Activated T-cell treated with anti-CD3 and anti-CD28 coated beads, Interleukin-2, amount 50 U/mL, for 1 hour (primary cell): Measurements from ENCODE around the gene SMAD1.
"Not testable (repeated sequence)": the region's sequence is repeated elsewhere in the genome, so short reads cannot be mapped to it uniquely, and the experiment has no call there.

ENCODE experiments used
- DNase-seq: peaks from one replicate; pipeline ENCODE4 v3.0.0-alpha.2; 2020

The SMAD1 gene

DNA sequence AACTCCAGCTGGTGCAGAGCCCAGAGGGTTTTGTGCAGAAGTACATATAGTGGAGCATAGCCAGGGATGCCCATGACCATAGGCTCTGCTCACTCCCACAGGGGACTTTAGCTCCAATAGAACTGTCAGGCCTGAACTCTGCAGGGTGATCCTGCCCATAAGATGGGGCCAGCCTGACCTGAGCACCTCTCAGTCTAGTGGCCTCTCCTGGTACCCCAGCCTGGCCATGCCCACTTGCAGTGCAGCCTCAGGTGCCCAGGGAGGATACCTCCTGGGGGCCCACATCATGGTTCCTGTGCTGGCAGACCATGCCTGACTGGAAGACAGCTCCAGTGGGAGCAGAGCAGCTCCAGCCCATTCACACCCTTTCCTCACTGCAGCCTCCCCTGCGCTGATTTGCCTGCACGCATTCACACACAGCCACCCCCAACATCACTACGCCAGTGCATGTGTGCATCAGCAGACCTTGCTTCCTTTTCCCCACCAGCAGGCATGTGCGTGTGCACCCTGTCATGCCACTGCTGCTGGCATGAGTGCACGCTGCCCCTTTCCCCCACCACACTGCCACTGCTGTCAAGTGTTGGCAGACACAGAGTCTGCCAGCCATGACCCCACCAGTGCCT is 84.5 kb downstream of the SMAD1 start:
- DNase-seq: no peak

GRCh38 chr4:145566768-145567167 is 85.1 kb downstream of the SMAD1 start:
- no peak for DNase-seq

DNA sequence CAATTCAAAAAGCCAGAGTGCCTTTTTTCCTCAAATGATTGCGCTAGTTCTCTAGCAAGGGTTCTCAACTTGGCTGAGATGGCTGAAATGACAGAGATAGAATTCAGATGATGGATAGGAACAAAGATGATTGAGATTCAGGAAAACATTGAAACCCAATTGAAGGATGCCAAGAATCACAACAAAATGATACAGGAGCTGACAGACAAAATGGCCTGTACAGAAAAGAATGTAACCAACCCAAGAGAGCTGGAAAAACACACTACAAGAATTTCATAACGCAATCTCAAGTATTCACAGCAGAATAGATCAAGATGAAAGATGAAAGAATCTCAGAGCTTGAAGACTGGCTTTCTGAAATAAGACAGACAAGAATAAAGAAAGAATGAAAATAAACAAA is 85.9 kb downstream of the SMAD1 start:
- no peak for DNase-seq

DNA sequence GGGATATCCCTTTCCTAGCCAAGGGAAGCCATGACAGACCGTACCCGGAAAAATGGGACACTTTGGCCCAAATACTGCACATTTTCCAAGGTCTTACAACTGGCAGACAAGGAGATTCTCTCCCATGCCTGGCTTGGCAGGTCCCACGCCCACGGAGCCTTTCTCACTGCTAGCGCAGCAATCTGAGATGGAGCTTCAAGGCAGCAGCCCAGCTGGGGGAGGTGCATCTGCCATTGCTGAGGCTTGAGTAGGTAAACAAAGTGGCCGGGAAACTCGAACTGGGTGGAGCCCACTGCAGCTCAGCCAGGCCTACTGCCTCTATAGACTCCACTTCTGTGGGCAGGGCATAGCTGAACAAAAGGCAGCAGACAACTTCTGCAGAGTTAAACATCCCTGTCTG is 92.9 kb downstream of the SMAD1 start:
- not testable (repeated sequence) for DNase-seq

- DNase-seq: no peak
These were observed 99.3 kb downstream of the SMAD1 start for GRCh38 chr4:145580906-145581305.

DNA sequence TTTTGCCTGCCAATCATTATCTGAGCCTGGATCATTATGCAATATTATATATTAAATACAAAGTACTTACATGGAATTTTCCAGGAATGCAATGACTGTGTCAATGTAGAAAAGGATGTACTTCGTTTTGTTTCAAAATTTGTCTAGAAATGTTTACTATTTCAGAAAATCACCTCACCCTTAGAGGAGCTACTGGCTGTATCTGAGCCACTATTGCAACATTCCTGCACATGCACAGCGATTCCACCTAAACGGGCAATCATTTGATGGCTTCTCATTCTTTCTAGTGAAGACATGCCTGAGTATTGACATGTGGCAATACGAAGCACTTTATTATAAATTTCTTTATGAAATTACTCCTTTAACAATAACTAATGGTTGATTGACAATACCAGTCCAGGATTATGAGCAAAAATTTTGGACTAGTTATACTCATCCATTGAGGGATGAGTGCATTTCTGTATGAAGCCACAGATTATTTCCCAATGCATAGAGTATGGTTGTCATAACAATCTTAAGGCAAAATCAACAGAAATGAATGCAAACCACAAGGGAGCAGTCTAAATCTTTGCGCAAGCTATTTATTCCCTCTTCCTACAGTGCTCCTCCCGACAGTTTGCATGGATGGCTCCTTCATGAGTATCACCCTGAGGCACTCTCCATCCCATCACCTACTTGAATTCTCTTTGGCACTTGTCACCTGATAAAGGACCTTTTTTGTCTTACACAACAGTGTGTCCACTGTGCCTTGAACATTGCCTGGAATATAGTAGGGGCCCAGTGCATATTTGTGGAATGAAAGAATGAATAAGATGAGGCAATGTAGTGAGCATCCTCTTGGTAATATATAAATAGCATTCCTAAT is 101.8 kb downstream of the SMAD1 start:
- DNase-seq: no peak

DNA sequence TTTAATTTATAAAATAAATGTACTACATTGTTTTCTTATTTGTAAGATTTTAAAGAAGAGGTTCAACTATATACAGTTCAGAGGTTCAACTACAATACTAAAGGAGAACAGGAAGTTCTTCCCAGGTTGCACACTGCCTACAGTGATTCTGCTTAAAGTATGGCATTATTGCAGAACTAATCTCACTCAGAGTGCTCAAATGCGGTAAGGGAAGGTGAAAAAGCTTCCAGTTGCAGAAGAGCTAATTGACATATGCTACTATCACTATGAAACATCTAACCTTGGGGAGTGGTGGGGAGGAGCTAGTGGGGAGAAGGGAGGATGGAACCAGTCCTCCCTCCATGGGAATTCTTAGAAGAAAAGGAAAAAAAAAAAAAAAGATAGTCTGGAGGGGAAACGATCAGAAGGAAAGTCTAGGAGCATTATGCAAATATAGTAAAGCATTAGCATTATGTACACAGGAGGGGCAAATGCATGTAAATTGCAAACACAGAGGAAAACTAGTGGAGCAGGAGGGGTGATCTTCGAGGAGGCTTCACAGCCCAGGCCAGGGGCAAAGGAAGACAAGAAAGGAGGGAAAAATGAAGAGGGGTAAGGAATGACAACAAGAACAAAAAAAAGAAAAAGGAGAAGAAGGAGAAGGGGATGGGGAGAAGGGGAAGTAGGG is 105.6 kb downstream of the SMAD1 start:
- no peak for DNase-seq

- DNase-seq: not testable (repeated sequence)
These were observed 107.7 kb downstream of the SMAD1 start for GRCh38 chr4:145589381-145589780.

- DNase-seq: no peak
These were observed 108.5 kb downstream of the SMAD1 start for GRCh38 chr4:145589916-145590702.

GRCh38 chr4:145602129-145602760 is 120.6 kb downstream of the SMAD1 start:
- DNase-seq: no peak

GRCh38 chr4:145605941-145606340 is 124.3 kb downstream of the SMAD1 start:
- no peak for DNase-seq
